Duodenal mucosa (tissue), 2 donors: ENCODE data around the gene SULT1A1.
"Not testable (repeated sequence)": the region's sequence is repeated elsewhere in the genome, so short reads cannot be mapped to it uniquely, and the experiment has no call there.

Source experiments
- H3K27ac ChIP-seq: one replicate; pipeline ENCODE4 v1.7.0; 2013; ENCODE audit warnings: low read depth, low read length
- H3K27me3 ChIP-seq, 2 donors: one replicate each; pipeline ENCODE4 v1.7.0; 2013; ENCODE audit warnings: low read length in 2 of 2, control low read depth in 1 of 2; ENCODE audit not compliant: insufficient read depth in 2 of 2, control insufficient read depth in 1 of 2
- H3K36me3 ChIP-seq, 2 donors: one replicate each; pipeline ENCODE4 v1.7.0; 2013; ENCODE audit warnings: low read length in 2 of 2, control low read depth in 1 of 2; ENCODE audit not compliant: insufficient read depth in 2 of 2, control insufficient read depth in 1 of 2
- H3K4me1 ChIP-seq, 2 donors: one replicate each; pipeline ENCODE4 v1.7.0; 2013; ENCODE audit warnings: low read length in 2 of 2, control low read depth in 1 of 2; ENCODE audit not compliant: insufficient read depth in 2 of 2, control insufficient read depth in 1 of 2
- H3K4me3 ChIP-seq, 2 donors: one replicate each; pipeline ENCODE4 v1.7.0; 2013; ENCODE audit warnings: low read length in 2 of 2, low read depth in 1 of 2
- H3K9ac ChIP-seq, 2 donors: one replicate each; pipeline ENCODE4 v1.7.0; 2013; ENCODE audit warnings: low read length in 2 of 2, low read depth in 1 of 2
- H3K9me3 ChIP-seq, 2 donors: one replicate each; pipeline ENCODE4 v1.7.0; 2013; ENCODE audit warnings: low read length in 2 of 2, control low read depth in 1 of 2; ENCODE audit not compliant: control insufficient read depth in 1 of 2

The SULT1A1 gene

GRCh38 chr16:28608867-28609596 is 812 bp downstream of the SULT1A1 start:
- H3K27me3 ChIP-seq, H3K9me3 ChIP-seq: not testable (repeated sequence)
- peak overlapping the region; percentile 82 for H3K27ac ChIP-seq
- peaks cover 19 to 23% of the 10 kb centered on the region in 2 donors for H3K4me1 ChIP-seq
- H3K4me3 ChIP-seq = peak overlapping the region; percentile 54 to 72
- peaks cover 0 to 11% of the 10 kb centered on the region in 2 donors for H3K36me3 ChIP-seq
- peak overlapping the region; percentile 57 to 67 for H3K9ac ChIP-seq

GRCh38 chr16:28608496-28608808 is 1.4 kb downstream of the SULT1A1 start:
- Histone ChIP-seq H3K4me1 (peaks cover 19 to 23% of the 10 kb centered on the region in 2 donors), H3K9ac (peak overlapping the region in 1 of 2 donors; percentile 67), H3K36me3 (peaks cover 0 to 11% of the 10 kb centered on the region in 2 donors), H3K4me3 (peak overlapping the region in 1 of 2 donors; percentile 23)
- not testable (repeated sequence) for H3K9me3 ChIP-seq, H3K27me3 ChIP-seq, H3K27ac ChIP-seq

- Histone ChIP-seq H3K4me3 (peak overlapping the region in 1 of 2 donors; percentile 23), H3K4me1 (peaks cover 19 to 23% of the 10 kb centered on the region in 2 donors), H3K36me3 (peaks cover 0 to 11% of the 10 kb centered on the region in 2 donors)
- H3K9ac ChIP-seq, H3K9me3 ChIP-seq, H3K27ac ChIP-seq, H3K27me3 ChIP-seq: not testable (repeated sequence)
These were observed 2.0 kb downstream of the SULT1A1 start for GRCh38 chr16:28607681-28608495.

GRCh38 chr16:28607116-28607623 is 2.7 kb downstream of the SULT1A1 start:
- no peaks in the 10 kb centered on the region for H3K9me3 ChIP-seq
- no peak overlapping the region for H3K9ac ChIP-seq
- no peak overlapping the region for H3K27ac ChIP-seq
- H3K4me1 ChIP-seq = peaks cover 19 to 23% of the 10 kb centered on the region in 2 donors
- peaks cover 0 to 11% of the 10 kb centered on the region in 2 donors for H3K36me3 ChIP-seq
- H3K27me3 ChIP-seq = no peaks in the 10 kb centered on the region
- H3K4me3 ChIP-seq = no peak overlapping the region

GRCh38 chr16:28606291-28607115 is 3.3 kb downstream of the SULT1A1 start:
- H3K4me1 ChIP-seq = peaks cover 19 to 22% of the 10 kb centered on the region in 2 donors
- no peak overlapping the region for H3K4me3 ChIP-seq
- H3K9ac ChIP-seq = no peak overlapping the region
- no peak overlapping the region for H3K27ac ChIP-seq
- H3K36me3 ChIP-seq = peaks cover 0 to 11% of the 10 kb centered on the region in 2 donors
- H3K27me3 ChIP-seq = no peaks in the 10 kb centered on the region
- no peaks in the 10 kb centered on the region for H3K9me3 ChIP-seq

- no peaks in the 10 kb centered on the region for H3K27me3 ChIP-seq
- H3K9me3 ChIP-seq = no peaks in the 10 kb centered on the region
- H3K27ac ChIP-seq = no peak overlapping the region
- H3K9ac ChIP-seq = no peak overlapping the region
- peaks cover 3% of the 10 kb centered on the region in 2 donors for H3K4me1 ChIP-seq
- H3K4me3 ChIP-seq = no peak overlapping the region
- peaks cover 0 to 11% of the 10 kb centered on the region in 2 donors for H3K36me3 ChIP-seq
These were observed 5.7 kb downstream of the SULT1A1 start for GRCh38 chr16:28604186-28604565.

GRCh38 chr16:28603381-28604185 is 6.3 kb downstream of the SULT1A1 start:
- H3K36me3 ChIP-seq = peaks cover 0 to 11% of the 10 kb centered on the region in 2 donors

GRCh38 chr16:28602529-28602928 is 7.3 kb downstream of the SULT1A1 start:
- H3K4me1 ChIP-seq = peaks cover 4 to 8% of the 10 kb centered on the region in 2 donors
- H3K27me3 ChIP-seq = no peaks in the 10 kb centered on the region
- H3K9me3 ChIP-seq = no peaks in the 10 kb centered on the region

More at GRCh38 chr16:28603381-28604185, 6.3 kb downstream of the SULT1A1 start:
- no peak overlapping the region for H3K27ac ChIP-seq
- H3K9me3 ChIP-seq = no peaks in the 10 kb centered on the region
- no peaks in the 10 kb centered on the region for H3K27me3 ChIP-seq
- H3K4me1 ChIP-seq = no peaks in the 10 kb centered on the region
- H3K9ac ChIP-seq = no peak overlapping the region
- no peak overlapping the region for H3K4me3 ChIP-seq

GRCh38 chr16:28602062-28602461 is 7.8 kb downstream of the SULT1A1 start:
- H3K9me3 ChIP-seq, H3K27me3 ChIP-seq, H3K4me3 ChIP-seq, H3K9ac ChIP-seq, H3K27ac ChIP-seq, H3K36me3 ChIP-seq: not testable (repeated sequence)
- peaks cover 8 to 13% of the 10 kb centered on the region in 2 donors for H3K4me1 ChIP-seq

More at GRCh38 chr16:28602529-28602928, 7.3 kb downstream of the SULT1A1 start:
- Histone ChIP-seq H3K27ac (no peak overlapping the region), H3K4me3 (no peak overlapping the region), H3K9ac (no peak overlapping the region), H3K36me3 (peaks cover 0 to 11% of the 10 kb centered on the region in 2 donors)
